Astrocyte of the hippocampus (primary cell): ENCODE data around the gene CHM.
"Not testable (repeated sequence)": the region's sequence is repeated elsewhere in the genome, so short reads cannot be mapped to it uniquely, and the experiment has no call there.

Experiments used
- DNase-seq: peaks from one replicate; pipeline ENCODE4 v3.0.0; 2011; ENCODE audit warnings: low read depth, low spot score

Gene CHM, protein sequence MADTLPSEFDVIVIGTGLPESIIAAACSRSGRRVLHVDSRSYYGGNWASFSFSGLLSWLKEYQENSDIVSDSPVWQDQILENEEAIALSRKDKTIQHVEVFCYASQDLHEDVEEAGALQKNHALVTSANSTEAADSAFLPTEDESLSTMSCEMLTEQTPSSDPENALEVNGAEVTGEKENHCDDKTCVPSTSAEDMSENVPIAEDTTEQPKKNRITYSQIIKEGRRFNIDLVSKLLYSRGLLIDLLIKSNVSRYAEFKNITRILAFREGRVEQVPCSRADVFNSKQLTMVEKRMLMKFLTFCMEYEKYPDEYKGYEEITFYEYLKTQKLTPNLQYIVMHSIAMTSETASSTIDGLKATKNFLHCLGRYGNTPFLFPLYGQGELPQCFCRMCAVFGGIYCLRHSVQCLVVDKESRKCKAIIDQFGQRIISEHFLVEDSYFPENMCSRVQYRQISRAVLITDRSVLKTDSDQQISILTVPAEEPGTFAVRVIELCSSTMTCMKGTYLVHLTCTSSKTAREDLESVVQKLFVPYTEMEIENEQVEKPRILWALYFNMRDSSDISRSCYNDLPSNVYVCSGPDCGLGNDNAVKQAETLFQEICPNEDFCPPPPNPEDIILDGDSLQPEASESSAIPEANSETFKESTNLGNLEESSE

DNA sequence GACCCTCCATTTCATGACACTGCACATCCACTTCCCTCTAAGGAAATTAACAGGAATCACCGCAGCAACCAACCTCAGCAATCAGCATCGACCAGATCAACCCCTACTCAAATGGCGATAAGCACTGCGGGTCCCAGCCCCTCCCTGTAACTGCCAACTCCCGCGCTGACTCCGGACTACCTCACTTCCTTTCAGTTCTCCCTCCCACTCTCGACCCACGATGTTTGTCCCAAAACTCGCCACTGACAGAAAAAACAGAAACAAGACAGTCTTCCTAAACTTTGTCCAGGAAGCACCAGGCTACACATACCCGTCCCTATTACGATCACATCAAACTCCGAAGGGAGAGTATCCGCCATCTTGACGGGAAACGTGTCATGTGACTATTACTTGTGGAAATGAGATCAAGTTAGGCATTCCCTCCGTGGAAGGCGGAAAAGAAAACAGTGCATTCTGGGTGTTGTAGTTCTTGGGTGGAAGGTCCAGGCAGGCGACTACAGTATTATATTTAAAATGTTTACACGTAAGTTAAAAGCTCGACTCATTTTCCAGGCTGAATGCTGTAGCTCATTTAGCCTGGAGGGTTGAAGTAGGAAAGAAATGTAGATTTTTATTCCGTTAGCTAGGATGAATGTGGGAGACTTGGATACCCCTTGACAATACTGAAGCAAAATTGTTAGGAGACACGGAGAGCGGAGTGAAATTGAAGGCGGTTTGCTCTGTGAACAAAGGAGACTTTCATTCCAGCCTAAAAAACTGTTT lies at the start of gene CHM:
Gene CHM, minus strand, starts transcription at position 385 of the 762 bp plus-strand sequence. Its CDS starts 26 bp downstream, at position 359.
- DNase-seq: peak; percentile 86

DNA sequence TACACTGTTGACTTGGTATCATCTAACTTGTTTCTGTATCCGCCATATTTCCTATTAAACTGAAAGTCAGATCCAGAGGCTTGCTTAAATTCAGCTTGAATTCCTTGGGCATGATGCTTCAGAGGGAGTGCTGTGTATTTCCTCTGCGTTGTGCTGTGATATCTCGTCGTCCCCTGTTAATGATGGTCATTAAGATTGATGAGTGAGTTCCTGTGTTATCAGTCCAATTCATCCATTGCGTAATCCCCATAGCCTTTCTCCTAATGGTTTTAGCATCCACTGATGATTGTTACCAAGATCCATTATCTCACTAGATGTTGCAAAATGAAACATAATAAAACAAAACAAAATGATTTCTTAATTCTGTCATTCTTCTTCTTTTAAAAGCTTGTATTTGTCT lies 31.3 kb upstream of the CHM start:
- DNase-seq: no peak

- DNase-seq: peak; percentile 1
These were observed 19.6 kb upstream of the CHM start for GRCh38 chrX:86066998-86067397.

DNA sequence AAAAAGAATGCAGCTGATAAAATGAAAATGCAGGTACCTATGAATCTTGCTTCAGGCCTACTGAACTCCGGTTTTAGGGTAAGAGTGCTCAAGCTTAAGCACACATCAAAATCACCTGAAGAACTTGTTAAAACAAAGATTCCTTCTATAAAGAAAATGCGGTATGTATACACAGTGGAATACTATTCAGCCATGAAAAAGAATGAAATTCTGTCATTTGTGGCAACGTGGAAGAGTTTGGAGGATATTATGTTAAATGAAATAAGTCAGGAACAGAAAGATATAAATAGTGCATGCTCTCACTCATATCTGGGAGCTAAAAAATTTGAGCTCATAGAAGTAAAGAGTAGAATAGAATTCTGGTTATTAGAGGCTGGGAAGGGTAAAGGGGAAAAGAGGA lies 14.0 kb upstream of the CHM start:
- no peak for DNase-seq

GRCh38 chrX:86051741-86052140 lies 4.4 kb upstream of the CHM start:
- peak; percentile 58 for DNase-seq

- DNase-seq: no peak
These were observed 550 bp upstream of the CHM start for GRCh38 chrX:86047936-86048280.

DNA sequence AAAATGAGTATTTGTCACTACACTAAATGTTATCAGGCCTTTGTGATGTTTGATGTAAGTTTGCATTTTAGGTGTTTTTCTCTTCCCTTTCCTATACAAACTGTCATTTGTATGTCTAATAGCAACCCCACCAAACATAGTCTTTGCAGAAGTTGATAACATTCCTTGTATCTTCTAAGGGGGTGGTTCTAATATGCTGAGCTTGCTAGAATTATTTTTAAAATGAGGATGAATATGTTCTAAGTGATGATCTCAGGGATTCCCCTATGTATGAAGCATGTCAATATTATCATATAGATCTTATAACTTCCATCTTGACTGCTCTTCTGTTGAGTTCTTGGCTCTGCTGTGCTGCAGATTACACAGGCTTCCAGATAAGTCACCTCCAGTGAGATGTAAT lies 3.1 kb downstream of the CHM start:
- no peak for DNase-seq

GRCh38 chrX:86039625-86040568 lies 7.5 kb downstream of the CHM start:
- no peak for DNase-seq

- DNase-seq: no peak
These were observed 14.0 kb downstream of the CHM start for GRCh38 chrX:86033385-86033784.

- DNase-seq: no peak
These were observed 18.7 kb downstream of the CHM start for GRCh38 chrX:86028681-86029080.

DNA sequence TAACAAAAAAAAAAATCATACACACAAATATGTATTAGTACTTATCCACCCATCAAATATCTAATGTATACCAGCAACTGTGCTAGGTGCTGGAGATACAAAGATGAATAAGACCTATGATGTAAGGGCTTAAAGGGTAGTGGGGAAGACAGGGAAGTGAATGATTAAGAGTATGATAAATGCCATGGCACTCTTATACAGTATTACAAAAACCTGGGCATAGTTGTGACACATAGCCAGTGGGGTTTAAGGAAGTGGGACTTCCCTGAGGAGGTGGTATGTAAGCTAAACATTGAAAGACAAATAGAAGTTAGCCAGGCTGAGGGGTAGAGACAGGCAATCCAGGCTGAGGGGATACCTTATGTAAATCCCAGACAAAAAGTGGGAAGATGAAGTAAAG lies 23.5 kb downstream of the CHM start:
- DNase-seq: no peak

DNA sequence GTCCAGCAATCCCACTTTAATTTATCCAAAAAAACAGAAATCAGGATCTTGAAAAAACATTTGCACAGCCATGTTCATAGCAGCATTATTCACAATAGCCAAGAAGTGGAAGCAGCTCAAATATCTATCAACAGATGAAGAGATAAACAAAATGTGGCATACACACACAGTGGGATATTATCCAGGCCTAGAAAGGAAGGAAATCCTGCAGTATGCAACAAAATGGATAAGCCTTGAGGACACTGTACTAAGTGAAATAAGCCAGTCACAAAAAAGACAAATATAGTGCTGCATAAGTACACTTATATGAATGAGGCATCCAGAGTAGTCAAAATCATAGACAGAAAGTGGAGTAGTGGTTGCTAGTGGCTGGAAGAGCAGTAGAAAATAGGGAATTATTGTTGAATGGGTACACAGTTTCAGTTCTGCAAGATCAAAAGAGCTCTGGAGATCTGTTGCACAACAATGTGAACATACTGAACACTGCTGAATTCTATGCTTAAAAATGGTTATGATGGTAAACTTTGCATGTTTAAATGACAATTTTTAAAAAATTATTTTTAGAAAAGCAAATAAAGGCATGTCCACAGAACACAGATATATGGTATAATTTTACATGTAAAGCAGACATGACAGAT lies 25.6 kb downstream of the CHM start:
- DNase-seq: no peak

DNA sequence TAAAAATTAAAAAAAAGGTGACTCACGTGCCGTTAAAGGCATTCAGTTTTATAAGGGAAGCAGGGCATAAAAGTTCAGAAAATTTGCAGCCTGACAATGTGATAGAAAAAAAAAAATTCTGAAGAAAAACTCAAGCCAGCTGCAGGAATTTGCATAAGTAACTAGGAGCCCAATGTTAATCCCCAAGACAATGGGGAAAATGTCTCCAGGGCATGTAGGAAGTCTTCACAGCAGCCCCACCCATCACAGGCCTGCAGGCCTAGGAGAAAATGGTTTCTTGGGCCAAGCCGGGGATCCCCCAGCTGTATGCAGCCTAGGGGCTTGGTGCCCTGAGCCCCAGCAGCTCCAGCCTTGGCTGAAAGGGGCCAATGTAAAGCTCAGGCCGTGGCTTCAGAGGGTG lies 31.2 kb downstream of the CHM start:
- no peak for DNase-seq

DNA sequence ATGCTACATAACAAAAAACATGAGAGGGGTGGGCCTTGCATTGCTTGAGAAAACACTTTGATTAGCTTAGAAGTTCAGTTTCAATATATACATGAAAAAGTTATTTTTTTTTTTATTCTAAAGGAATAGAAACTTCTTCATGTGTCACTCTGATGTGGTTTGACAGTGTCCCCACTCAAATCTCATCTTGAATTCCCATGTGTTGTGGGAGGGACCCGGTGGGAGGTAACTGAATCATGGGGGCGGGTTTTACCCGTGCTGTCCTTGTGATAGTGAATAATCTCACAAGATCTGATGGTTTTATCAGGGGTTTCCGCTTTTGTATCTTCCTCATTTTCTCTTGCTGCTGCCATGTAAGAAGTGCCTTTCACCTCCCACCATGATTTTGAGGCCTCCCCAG lies 32.4 kb downstream of the CHM start:
- not testable (repeated sequence) for DNase-seq

DNA sequence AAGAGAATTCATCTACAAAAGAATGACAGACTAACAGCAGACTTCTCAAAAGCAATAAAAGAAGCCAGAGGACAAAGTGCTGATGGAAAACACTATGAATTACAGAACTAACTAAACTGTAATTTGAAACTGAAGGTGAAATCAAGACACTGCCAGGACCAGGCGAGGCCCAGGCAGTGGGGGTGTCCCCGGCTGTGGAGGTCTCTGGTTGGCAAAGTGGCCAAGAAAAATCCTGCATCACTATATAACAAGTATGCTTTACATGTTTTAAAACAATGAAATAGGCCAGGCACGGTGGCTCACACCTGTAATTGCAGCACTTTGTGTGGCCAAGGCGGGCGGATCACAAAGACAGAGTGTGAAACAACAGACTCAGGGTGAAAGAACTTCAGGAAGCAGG lies 32.9 kb downstream of the CHM start:
- no peak for DNase-seq

- DNase-seq: no peak
These were observed 33.6 kb downstream of the CHM start for GRCh38 chrX:86013792-86014191.

DNA sequence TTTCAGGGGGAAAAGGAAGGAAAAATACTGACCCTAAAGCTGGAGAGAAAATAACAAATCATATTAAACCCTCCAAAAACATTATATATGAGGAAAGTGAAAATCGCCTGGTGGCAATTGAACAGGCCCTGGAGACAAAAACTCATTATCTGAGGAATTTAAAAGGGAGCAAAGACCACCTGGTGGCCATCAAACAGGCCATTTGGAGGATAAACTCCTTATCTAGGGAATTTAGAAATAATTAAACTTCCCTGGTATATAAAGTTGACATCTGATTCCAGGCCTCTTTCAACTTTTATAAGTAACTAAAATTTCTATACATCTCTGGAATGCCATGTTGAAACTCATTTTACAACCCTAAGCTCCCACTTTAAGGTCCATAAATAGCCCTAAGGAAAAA lies 35.2 kb downstream of the CHM start:
- no peak for DNase-seq

DNA sequence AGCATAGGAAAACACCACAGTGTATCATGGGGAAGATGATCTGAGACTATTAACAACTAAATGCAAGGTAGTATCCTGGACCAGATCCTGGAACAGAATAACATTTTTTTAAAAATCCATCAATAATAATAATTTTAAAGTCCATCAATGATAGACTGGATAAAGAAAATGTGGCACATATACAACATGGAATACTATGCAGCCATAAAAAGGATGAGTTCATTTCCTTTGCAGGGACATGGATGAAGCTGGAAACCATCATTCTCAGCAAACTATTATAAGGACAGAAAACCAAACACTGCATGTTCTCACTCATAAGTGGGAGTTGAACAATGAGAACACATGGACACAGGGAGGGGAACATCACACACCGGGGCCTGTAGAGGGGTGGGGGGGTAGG lies 37.6 kb downstream of the CHM start:
- DNase-seq: not testable (repeated sequence)

DNA sequence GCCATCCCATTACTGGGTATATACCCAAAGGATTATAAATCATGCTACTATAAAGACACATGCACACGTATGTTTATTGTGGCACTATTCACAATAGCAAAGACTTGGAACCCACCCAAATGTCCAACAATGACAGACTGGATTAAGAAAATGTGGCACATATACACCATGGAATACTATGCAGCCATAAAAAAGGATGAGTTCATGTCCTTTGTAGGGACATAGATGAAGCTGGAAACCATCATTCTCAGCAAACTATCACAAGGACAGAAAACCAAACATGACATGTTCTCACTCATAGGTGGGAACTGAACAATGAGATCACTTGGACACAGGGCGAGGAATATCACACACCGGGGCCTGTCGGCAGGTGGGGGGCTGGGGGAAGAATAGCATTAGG lies 39.5 kb downstream of the CHM start:
- DNase-seq: not testable (repeated sequence)

GRCh38 chrX:86002076-86002896 lies 45.1 kb downstream of the CHM start:
- peak; percentile 62 for DNase-seq
